Sigmoid colon (tissue), 4 donors: ENCODE results near the gene TEX50.
"Not testable (repeated sequence)": the region's sequence is repeated elsewhere in the genome, so short reads cannot be mapped to it uniquely, and the experiment has no call there.

Experiments used
- CTCF ChIP-seq, 4 experiments: fragments of 450-650 bp in 3 of 4; fragments of 200-600 bp in 1 of 4; IDR thresholded peaks; one replicate each; pipeline ENCODE4 v1.5.1; 2016 to 2019; ENCODE audit warnings: antibody characterized with exemption in 4 of 4, mild to moderate bottlenecking in 3 of 4, moderate library complexity in 2 of 4
- EP300 ChIP-seq, 4 donors: sonication (generic); formaldehyde crosslinking; IDR thresholded peaks; one replicate each; pipeline ENCODE4 v1.6.1; 2017; ENCODE audit warnings: antibody characterized with exemption in 4 of 4
- POLR2A ChIP-seq, 2 donors: fragments of 450-650 bp; IDR thresholded peaks; one replicate each; pipeline ENCODE4 v1.6.1; 2016; ENCODE audit warnings: antibody characterized with exemption in 2 of 2, mild to moderate bottlenecking in 2 of 2, moderate library complexity in 2 of 2
- POLR2AphosphoS5 ChIP-seq, 4 donors: sonication (generic); formaldehyde crosslinking; IDR thresholded peaks; one replicate each; pipeline ENCODE4 v1.6.1; 2017; ENCODE audit warnings: antibody characterized with exemption in 4 of 4

- TF ChIP-seq CTCF, POLR2AphosphoS5, EP300, POLR2A (IDR thresholded peaks at IDR 0.05): not testable (repeated sequence)
These were observed 45.0 kb downstream of the TEX50 start for GRCh38 chr1:173680152-173680551.
